Panc1 (cell line): ENCODE measurements around the gene MAPK8IP3.

Experiments used
- CTCF ChIP-seq: fragments of 450-650 bp; IDR thresholded peaks from 2 replicates; pipeline ENCODE4 v1.5.1; 2017; ENCODE audit warnings: mild to moderate bottlenecking
- REST ChIP-seq, 2 experiments: IDR thresholded peaks; 2 replicates each; pipeline ENCODE4 v1.6.1; 2011 to 2012; ENCODE audit warnings: low read depth in 2 of 2, control low read depth in 1 of 2, low read length in 1 of 2, mild to moderate bottlenecking in 1 of 2, moderate library complexity in 1 of 2; ENCODE audit not compliant: insufficient read depth in 1 of 2
- TCF7L2 ChIP-seq: IDR thresholded peaks from 2 replicates; pipeline ENCODE4 v1.6.1; 2011; ENCODE audit warnings: mild to moderate bottlenecking, low read depth, low read length, inconsistent platforms

DNA sequence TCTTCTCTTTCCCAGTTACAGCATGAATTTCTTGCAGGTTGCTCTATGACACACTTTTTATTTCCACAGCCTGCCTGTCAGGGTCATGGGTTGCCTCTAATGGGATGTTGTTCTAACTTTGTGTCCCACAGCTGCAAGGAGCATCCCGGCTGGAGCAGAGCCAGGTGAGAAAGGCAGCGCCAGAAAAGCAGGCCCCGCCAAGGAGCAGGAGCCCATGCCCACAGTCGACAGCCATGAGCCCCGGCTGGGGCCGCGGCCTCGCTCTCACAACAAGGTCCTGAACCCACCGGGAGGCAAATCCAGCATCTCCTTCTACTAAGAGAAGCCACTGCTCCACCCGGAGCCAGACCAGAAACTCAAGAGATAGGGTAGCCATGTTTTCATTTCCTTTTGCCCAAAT, 7.3 kb upstream of the MAPK8IP3 start:
- TF ChIP-seq TCF7L2 (no peak), REST (IDR thresholded peaks at IDR 0.05; ENCODE audit: insufficient read depth in 1 of 2, low read depth in 2 of 2, low read length in 1 of 2) (no peak), CTCF (no peak)
